K562 (cell line): ENCODE measurements around the gene ZNF77. TPM values are rescaled to one million over a fixed set of nuclear protein-coding genes. Genes with fewer than 3 reads are reported as not detected.

Experiments
- ATAC-seq: fragments of 200-7000 bp; cut with Tn5 transposase; 3 replicates; pipeline ENCODE4 v1.9.1; 2020; ENCODE audit warnings: moderate library complexity
- BruUV-seq: library from RNA; stranded (reverse); fragments of 400-500 nt; replicated peaks from 2 replicates; lab custom pipeline; 2021; lab: Mats Ljungman, UMichigan
- CTCF ChIA-PET: fragments of 300-600 bp; formaldehyde crosslinking; extraction: SDS; loops from one replicate; lab custom pipeline; 2021; ENCODE audit warnings: low intra/inter-chr PET ratio; lab: Yijun Ruan, JAX
- POLR2A ChIA-PET: fragments of 300-600, 350-650 bp; sonication (Branson Sonifier 250); formaldehyde crosslinking; extraction: SDS; loops from one replicate; lab custom pipeline; 2021; ENCODE audit warnings: antibody characterized with exemption, inconsistent platforms; lab: Yijun Ruan, JAX
- DNase-seq, 4 experiments: peaks; one replicate each; pipeline versions ENCODE4 v3.0.0 to v3.0.0-alpha.2; 2011 to 2018; ENCODE audit warnings: low spot score in 3 of 4, mixed read lengths in 3 of 4; ENCODE audit errors: extremely low read depth in 1 of 4
- FAIRE-seq: peaks from 2 replicates; lab custom pipeline; 2011; peaks lifted over from hg19 to GRCh38; lab: Jason Lieb, UNC
- H2AFZ ChIP-seq: 2 replicates; pipeline ENCODE4 v1.6.0; 2011; ENCODE audit warnings: low read depth, low read length, control low read depth, inconsistent platforms
- H3K27ac ChIP-seq: fragments of 200-600 bp; 3 replicates; pipeline ENCODE4 v1.8.0; 2011; ENCODE audit warnings: low read depth, mild to moderate bottlenecking, control low read depth, inconsistent platforms, low read length, moderate library complexity, mixed read lengths; ENCODE audit errors: extremely low read depth
- H3K27me3 ChIP-seq, 2 experiments: fragments of 300-600 bp in 1 of 2; 2 replicates in 1 of 2; 3 replicates in 1 of 2; pipeline versions ENCODE4 v1.6.0 to v1.8.0; 2011; ENCODE audit warnings: inconsistent platforms in 2 of 2, low read length in 2 of 2, mild to moderate bottlenecking in 1 of 2, mixed read lengths in 1 of 2, moderate library complexity in 1 of 2; ENCODE audit not compliant: control insufficient read depth in 2 of 2, insufficient read depth in 2 of 2
- H3K36me3 ChIP-seq: fragments of 300-600 bp; 3 replicates; pipeline ENCODE4 v1.8.0; 2011; ENCODE audit warnings: mild to moderate bottlenecking, low read length, inconsistent platforms; ENCODE audit not compliant: control insufficient read depth, insufficient read depth
- H3K4me1 ChIP-seq, 2 experiments: fragments of 200-600 bp in 1 of 2; replicated peaks in 1 of 2; 2 replicates in 1 of 2; 3 replicates in 1 of 2; pipeline versions ENCODE4 v1.5.1 to v1.8.0; 2011; ENCODE audit warnings: inconsistent platforms in 2 of 2, low read length in 2 of 2, mild to moderate bottlenecking in 1 of 2, mixed read lengths in 1 of 2, moderate library complexity in 1 of 2; ENCODE audit not compliant: control insufficient read depth in 2 of 2, insufficient read depth in 2 of 2
- H3K4me2 ChIP-seq: 2 replicates; pipeline ENCODE4 v1.6.1; 2011; ENCODE audit warnings: low read length, control low read depth, inconsistent platforms, mixed read lengths; ENCODE audit not compliant: insufficient read depth
- H3K4me3 ChIP-seq: fragments of 200-600 bp; sonication (generic), shearing (Covaris generic); 2 replicates; pipeline ENCODE4 v1.5.1; 2016; ENCODE audit warnings: control low read depth, inconsistent platforms
- H3K79me2 ChIP-seq: fragments of 200-600 bp; 3 replicates; pipeline ENCODE4 v1.8.0; 2011; ENCODE audit warnings: low read length, inconsistent platforms; ENCODE audit not compliant: control insufficient read depth, insufficient read depth
- H3K9ac ChIP-seq, 2 experiments: 2 replicates each; pipeline versions ENCODE4 v1.6.0 to v1.6.1; 2011; ENCODE audit warnings: low read depth in 2 of 2, low read length in 2 of 2, control low read depth in 1 of 2, inconsistent platforms in 1 of 2, mild to moderate bottlenecking in 1 of 2, mixed read lengths in 1 of 2; ENCODE audit not compliant: insufficient read depth in 1 of 2
- H3K9me1 ChIP-seq: one replicate; pipeline ENCODE4 v1.6.0; 2011; ENCODE audit warnings: inconsistent platforms, mild to moderate bottlenecking, low read length, moderate library complexity; ENCODE audit not compliant: control insufficient read depth, insufficient read depth
- H3K9me3 ChIP-seq: replicated peaks from 2 replicates; pipeline ENCODE4 v1.5.1; 2011; ENCODE audit warnings: low read depth, low read length, inconsistent platforms; ENCODE audit not compliant: control insufficient read depth, insufficient read depth
- H4K20me1 ChIP-seq: replicated peaks from 2 replicates; pipeline ENCODE4 v1.6.1; 2011; ENCODE audit warnings: low read length, inconsistent platforms, mixed read lengths; ENCODE audit not compliant: control insufficient read depth, insufficient read depth
- ASH1L ChIP-seq: fragments of 450-650 bp; IDR thresholded peaks from 2 replicates; pipeline ENCODE4 v1.6.1; 2018; ENCODE audit warnings: borderline replicate concordance, mild to moderate bottlenecking, low read depth; ENCODE audit not compliant: partially characterized antibody
- BRD4 ChIP-seq: fragments of 200-600 bp; sonication (generic); IDR thresholded peaks from 2 replicates; pipeline ENCODE4 v1.6.1; 2017; ENCODE audit warnings: inconsistent platforms
- CBX5 ChIP-seq: IDR thresholded peaks from 2 replicates; pipeline ENCODE4 v1.6.1; 2014; ENCODE audit warnings: low read depth, borderline replicate concordance
- CEBPZ ChIP-seq: fragments of 150-350 bp; IDR thresholded peaks from 2 replicates; pipeline ENCODE4 v1.6.1; 2014; ENCODE audit warnings: low read depth, mild to moderate bottlenecking, low read length, borderline replicate concordance
- CUX1 ChIP-seq: fragments of 200-800 bp; sonication (Bioruptor generic); IDR thresholded peaks from 2 replicates; pipeline ENCODE4 v1.6.1; 2016; ENCODE audit warnings: missing genetic modification characterization, missing compliant biosample characterization
- EP300 ChIP-seq: IDR thresholded peaks from 2 replicates; pipeline ENCODE4 v1.6.1; 2012; ENCODE audit warnings: low read length, improper control_type of control experiment
- FOXJ3 ChIP-seq: sonication (generic); formaldehyde crosslinking; IDR thresholded peaks from 2 replicates; pipeline ENCODE4 v1.4.0; 2020; ENCODE audit warnings: mild to moderate bottlenecking, missing genetic modification reagents
- FUS ChIP-seq: fragments of 200-400 bp; formaldehyde crosslinking; optimal IDR thresholded peaks from 2 replicates; pipeline ENCODE3; 2017; ENCODE audit warnings: low read depth, low read length
- HNRNPLL ChIP-seq: fragments of 200-400 bp; formaldehyde crosslinking; IDR thresholded peaks from 2 replicates; pipeline ENCODE4 v1.6.1; 2017; ENCODE audit warnings: low read length, low read depth, mild to moderate bottlenecking; ENCODE audit not compliant: poor library complexity, severe bottlenecking
- MAFK ChIP-seq: IDR thresholded peaks from 2 replicates; pipeline ENCODE4 v1.6.1; 2011; ENCODE audit warnings: low read length, improper control_type of control experiment
- NR2F6 ChIP-seq: fragments of 450-650 bp; formaldehyde crosslinking; IDR thresholded peaks from 2 replicates; pipeline ENCODE4 v1.4.0; 2020; ENCODE audit warnings: mild to moderate bottlenecking
- OTX1 ChIP-seq: fragments of 450-650 bp; formaldehyde crosslinking; IDR thresholded peaks from 2 replicates; pipeline ENCODE4 v1.4.0; 2022; ENCODE audit warnings: mild to moderate bottlenecking
- RHOXF2B ChIP-seq: fragments of 250-450 bp; sonication (Bioruptor Pico); conservative IDR thresholded peaks from 2 replicates; pipeline ENCODE4 v1.5.1; 2021
- TRIM28 ChIP-seq: fragments of 450-650 bp; IDR thresholded peaks from 2 replicates; pipeline ENCODE4 v1.6.1; 2017
- ZNF41 ChIP-seq: fragments of 250-450 bp; sonication (Bioruptor Pico); conservative IDR thresholded peaks from 2 replicates; pipeline ENCODE4 v1.4.0; 2020; ENCODE audit warnings: mild to moderate bottlenecking
- ZNF778 ChIP-seq: fragments of 450-650 bp; formaldehyde crosslinking; IDR thresholded peaks from 2 replicates; pipeline ENCODE4 v1.4.0; 2020; ENCODE audit warnings: mild to moderate bottlenecking, moderate library complexity
- ZNF79 ChIP-seq: fragments of 250-450 bp; sonication (Bioruptor Pico); IDR thresholded peaks from 2 replicates; pipeline ENCODE4 v1.4.0; 2020; ENCODE audit warnings: low read depth, mild to moderate bottlenecking, moderate library complexity
- WGBS: fragments of 100-300 bp; shearing (Covaris generic); methylation state at CpG from one replicate; pipeline ENCODE4 v1.1.6; 2016; ENCODE audit warnings: low coverage, mixed read lengths; ENCODE audit not compliant: insufficient coverage; ENCODE audit errors: missing lambda C conversion rate; 5-methylcytosine and 5-hydroxymethylcytosine counted together
- in situ Hi-C: fragments of 300-500 bp; cut with MboI; formaldehyde crosslinking; loops from 4 replicates; pipeline ENCODE4 v1.15.0; 2018; ENCODE audit warnings: inconsistent platforms, mixed read lengths
- intact Hi-C: fragments of 100-400 bp; cut with micrococcal nuclease; formaldehyde crosslinking; loops from 2 replicates; pipeline ENCODE4 v1.14.2; 2022
- polyA plus RNA-seq, 8 experiments: library from polyadenylated mRNA; depleted of rRNA in 4 of 8; stranded (reverse) in 5 of 8; unstranded in 3 of 8; fragments of >200 nt; fragmentation: Nextera tagmentation in 2 of 8; fragmentation: Illumina TruSeq in 1 of 8; extraction: Ambion mirVana in 2 of 8; extraction: Trizol in 1 of 8; gene quantifications; 2 replicates each; pipeline versions ENCODE4 v1.2.1 to v1.2.3, GENCODE V29; 2011 to 2014; ENCODE audit warnings: inconsistent platforms in 1 of 8, missing spikeins in 1 of 8
- total RNA-seq, 7 experiments: library from RNA; depleted of rRNA in 6 of 7; stranded (reverse); fragments of >200 nt in 6 of 7; fragmentation: Illumina TruSeq in 2 of 7; extraction: Trizol in 2 of 7; gene quantifications; 2 replicates each; pipeline versions ENCODE4 v1.2.1 to v1.2.3, GENCODE V29; 2011 to 2021; ENCODE audit warnings: low replicate concordance in 1 of 7

The ZNF77 gene
- total and polyA plus RNA-seq, 9 of the 15 experiments (the other 6 are each of a cell fraction or from before 2014, with no cell fraction given) = 4.3 to 14.5 (median 7.7) TPM

DNA sequence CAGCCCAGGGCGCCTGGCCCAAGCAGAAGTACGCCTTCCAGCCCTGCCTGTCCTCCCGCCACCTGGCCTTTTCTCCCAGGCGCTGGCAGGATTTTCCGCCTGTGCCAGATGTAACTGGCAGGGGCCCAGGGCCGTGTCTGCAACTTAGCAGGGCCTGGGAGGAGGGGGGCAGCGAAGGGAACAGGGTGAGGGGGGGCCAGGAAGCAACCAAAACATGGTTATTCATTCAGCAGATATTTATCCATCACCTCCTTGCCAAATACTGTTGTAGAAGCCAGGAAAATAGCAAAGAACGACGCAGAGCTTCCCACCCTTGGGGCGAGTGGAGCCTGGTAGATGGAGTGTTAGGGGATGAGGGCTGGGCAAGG, 38.2 kb upstream of the ZNF77 start:
- Histone ChIP-seq H3K4me3 (no peak overlapping the region), H3K9ac (0 out of 4 replicates have a peak overlapping the region, but pooled peaks of 1 of the 2 experiments have one; percentile 0), H3K4me2 (no peak overlapping the region), H3K9me1 (no peaks in the 10 kb centered on the region), H3K27me3 (peaks cover 0 to 13% of the 10 kb centered on the region in 2 experiments; a peak in 2 of 5 replicates), H3K9me3 (no peaks in the 10 kb centered on the region), H3K36me3 (no peaks in the 10 kb centered on the region), H3K79me2 (no peaks in the 10 kb centered on the region), H3K4me1 (peaks cover 3 to 40% of the 10 kb centered on the region in 2 experiments; a peak in 4 of 5 replicates), H2AFZ (no peak overlapping the region), H4K20me1 (no peaks in the 10 kb centered on the region), H3K27ac (no peak overlapping the region)
- intact Hi-C loops (no loop called here), in situ Hi-C loops (no loop called here)
- no peak for TF ChIP-seq OTX1 (CRISPR knock-in tag)
- no peak for TF ChIP-seq TRIM28
- no peak for TF ChIP-seq RHOXF2B (CRISPR knock-in tag)
- no peak for TF ChIP-seq FUS
- no peak for TF ChIP-seq MAFK
- TF ChIP-seq NR2F6 (CRISPR knock-in tag) = no peak
- TF ChIP-seq CBX5 = no peak
- TF ChIP-seq HNRNPLL = no peak
- TF ChIP-seq CUX1 (CRISPR knock-in tag) = no peak
- TF ChIP-seq BRD4 = no peak
- no peak for TF ChIP-seq FOXJ3
- TF ChIP-seq ASH1L = no peak
- no peak for TF ChIP-seq ZNF79 (CRISPR knock-in tag)
- TF ChIP-seq EP300 = no peak
- TF ChIP-seq CEBPZ = no peak
- no peak for TF ChIP-seq ZNF778
- no peak for TF ChIP-seq ZNF41 (CRISPR knock-in tag)
- DNase-seq (no peak), ATAC-seq (no peak), FAIRE-seq (no peak)
- POLR2A ChIA-PET = interaction anchor here (0.6 to 1.2 kb wide), 5 partner anchors 15 to 716 kb away, joined by 3 to 4 read pairs (median 3); partner anchors contain the start of gene ZNF77
- WGBS = 40% methylated on average over 8 of the region's 10 CpGs
- CTCF ChIA-PET = no interaction called here
- BruUV-seq = no TSS peak
